SK-N-SH treated with all-trans-retinoic acid at 6 μM for 48 hours (cell line): ENCODE results near the gene AR.

ENCODE experiments used
- ATAC-seq: fragments of 200-7000 bp; cut with Tn5 transposase; 3 replicates; pipeline ENCODE4 v1.9.1; 2020; ENCODE audit warnings: mild to moderate bottlenecking, moderate library complexity
- ARNTL ChIP-seq: fragments of 450-650 bp; formaldehyde crosslinking; IDR thresholded peaks from 2 replicates; pipeline ENCODE4 v1.5.0; 2020; ENCODE audit warnings: low read depth, mild to moderate bottlenecking, moderate library complexity, borderline replicate concordance
- BACH2 ChIP-seq: fragments of 250-450 bp; sonication (Bioruptor Pico); IDR thresholded peaks from 2 replicates; pipeline ENCODE4 v1.9.0; 2021; ENCODE audit warnings: mild to moderate bottlenecking, borderline replicate concordance
- ESRRG ChIP-seq: fragments of 250-450 bp; sonication (Bioruptor Pico); IDR thresholded peaks from 2 replicates; pipeline ENCODE4 v1.6.1; 2021; ENCODE audit warnings: mild to moderate bottlenecking
- GLIS3 ChIP-seq: fragments of 250-450 bp; sonication (Bioruptor Pico); IDR thresholded peaks from 2 replicates; pipeline ENCODE4 v1.5.0; 2020; ENCODE audit warnings: mild to moderate bottlenecking, moderate library complexity
- ISL1 ChIP-seq: fragments of 250-450 bp; sonication (Bioruptor Pico); IDR thresholded peaks from 2 replicates; pipeline ENCODE4 v2.1.2; 2022; ENCODE audit warnings: mild to moderate bottlenecking, moderate library complexity
- OSR1 ChIP-seq: fragments of 250-450 bp; sonication (Bioruptor Pico); IDR thresholded peaks from 2 replicates; pipeline ENCODE4 v1.8.0; 2022; ENCODE audit warnings: moderate library complexity, mild to moderate bottlenecking, inconsistent platforms
- TOX ChIP-seq: fragments of 250-450 bp; sonication (Bioruptor Pico); IDR thresholded peaks from 2 replicates; pipeline ENCODE4 v1.8.0; 2021; ENCODE audit warnings: mild to moderate bottlenecking, moderate library complexity, borderline replicate concordance
- ZC3H10 ChIP-seq: fragments of 250-450 bp; sonication (Bioruptor Pico); IDR thresholded peaks from 2 replicates; pipeline ENCODE4 v1.5.1; 2021; ENCODE audit warnings: mild to moderate bottlenecking, moderate library complexity
- ZFP3 ChIP-seq: fragments of 250-450 bp; sonication (Bioruptor Pico); IDR thresholded peaks from 2 replicates; pipeline ENCODE4 v1.5.0; 2020; ENCODE audit warnings: mild to moderate bottlenecking, moderate library complexity
- ZFP30 ChIP-seq: fragments of 450-650 bp; formaldehyde crosslinking; IDR thresholded peaks from 2 replicates; pipeline ENCODE4 v1.5.0; 2022; ENCODE audit warnings: mild to moderate bottlenecking, moderate library complexity
- ZNF565 ChIP-seq: fragments of 450-650 bp; formaldehyde crosslinking; conservative IDR thresholded peaks from 2 replicates; pipeline ENCODE4 v1.5.0; 2020; ENCODE audit warnings: low read depth, mild to moderate bottlenecking, moderate library complexity
- ZNF70 ChIP-seq: fragments of 450-650 bp; formaldehyde crosslinking; IDR thresholded peaks from 2 replicates; pipeline ENCODE4 v1.5.0; 2020; ENCODE audit warnings: mild to moderate bottlenecking, moderate library complexity
- ZNF8 ChIP-seq: fragments of 450-650 bp; formaldehyde crosslinking; IDR thresholded peaks from 2 replicates; pipeline ENCODE4 v1.5.0; 2020; ENCODE audit warnings: mild to moderate bottlenecking, moderate library complexity
- TF ChIP-seq, protein P1 (sequence below): fragments of 250-450 bp; sonication (Bioruptor Pico); IDR thresholded peaks from 2 replicates; pipeline ENCODE4 v1.8.0; 2020; ENCODE audit warnings: mild to moderate bottlenecking, moderate library complexity, borderline replicate concordance
- TF ChIP-seq, protein P2 (sequence below): fragments of 250-450 bp; sonication (Bioruptor Pico); IDR thresholded peaks from 2 replicates; pipeline ENCODE4 v1.5.0; 2020; ENCODE audit warnings: mild to moderate bottlenecking, moderate library complexity
- TF ChIP-seq, protein P3 (sequence below): fragments of 250-450 bp; sonication (Bioruptor Pico); IDR thresholded peaks from 2 replicates; pipeline ENCODE4 v1.5.1; 2020; ENCODE audit warnings: low read depth, mild to moderate bottlenecking, moderate library complexity
- TF ChIP-seq, protein P4 (sequence below): fragments of 250-450 bp; sonication (Bioruptor Pico); IDR thresholded peaks from 2 replicates; pipeline ENCODE4 v1.5.1; 2021; ENCODE audit warnings: mild to moderate bottlenecking, moderate library complexity
- TF ChIP-seq, protein P5 (sequence below): fragments of 250-450 bp; sonication (Bioruptor Pico); IDR thresholded peaks from 2 replicates; pipeline ENCODE4 v1.8.0; 2021; ENCODE audit warnings: low read depth, mild to moderate bottlenecking, moderate library complexity, borderline replicate concordance

Gene AR

GRCh38 chrX:67582436-67582835, 38.6 kb downstream of the AR start (continued):
- no peak for TF ChIP-seq TOX
- TF ChIP-seq, protein P1, sequence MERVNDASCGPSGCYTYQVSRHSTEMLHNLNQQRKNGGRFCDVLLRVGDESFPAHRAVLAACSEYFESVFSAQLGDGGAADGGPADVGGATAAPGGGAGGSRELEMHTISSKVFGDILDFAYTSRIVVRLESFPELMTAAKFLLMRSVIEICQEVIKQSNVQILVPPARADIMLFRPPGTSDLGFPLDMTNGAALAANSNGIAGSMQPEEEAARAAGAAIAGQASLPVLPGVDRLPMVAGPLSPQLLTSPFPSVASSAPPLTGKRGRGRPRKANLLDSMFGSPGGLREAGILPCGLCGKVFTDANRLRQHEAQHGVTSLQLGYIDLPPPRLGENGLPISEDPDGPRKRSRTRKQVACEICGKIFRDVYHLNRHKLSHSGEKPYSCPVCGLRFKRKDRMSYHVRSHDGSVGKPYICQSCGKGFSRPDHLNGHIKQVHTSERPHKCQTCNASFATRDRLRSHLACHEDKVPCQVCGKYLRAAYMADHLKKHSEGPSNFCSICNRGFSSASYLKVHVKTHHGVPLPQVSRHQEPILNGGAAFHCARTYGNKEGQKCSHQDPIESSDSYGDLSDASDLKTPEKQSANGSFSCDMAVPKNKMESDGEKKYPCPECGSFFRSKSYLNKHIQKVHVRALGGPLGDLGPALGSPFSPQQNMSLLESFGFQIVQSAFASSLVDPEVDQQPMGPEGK (CRISPR knock-in tag) = no peak

GRCh38 chrX:67583171-67583570, 39.4 kb downstream of the AR start:
- TF ChIP-seq GLIS3 = no peak
- TF ChIP-seq, protein P2, sequence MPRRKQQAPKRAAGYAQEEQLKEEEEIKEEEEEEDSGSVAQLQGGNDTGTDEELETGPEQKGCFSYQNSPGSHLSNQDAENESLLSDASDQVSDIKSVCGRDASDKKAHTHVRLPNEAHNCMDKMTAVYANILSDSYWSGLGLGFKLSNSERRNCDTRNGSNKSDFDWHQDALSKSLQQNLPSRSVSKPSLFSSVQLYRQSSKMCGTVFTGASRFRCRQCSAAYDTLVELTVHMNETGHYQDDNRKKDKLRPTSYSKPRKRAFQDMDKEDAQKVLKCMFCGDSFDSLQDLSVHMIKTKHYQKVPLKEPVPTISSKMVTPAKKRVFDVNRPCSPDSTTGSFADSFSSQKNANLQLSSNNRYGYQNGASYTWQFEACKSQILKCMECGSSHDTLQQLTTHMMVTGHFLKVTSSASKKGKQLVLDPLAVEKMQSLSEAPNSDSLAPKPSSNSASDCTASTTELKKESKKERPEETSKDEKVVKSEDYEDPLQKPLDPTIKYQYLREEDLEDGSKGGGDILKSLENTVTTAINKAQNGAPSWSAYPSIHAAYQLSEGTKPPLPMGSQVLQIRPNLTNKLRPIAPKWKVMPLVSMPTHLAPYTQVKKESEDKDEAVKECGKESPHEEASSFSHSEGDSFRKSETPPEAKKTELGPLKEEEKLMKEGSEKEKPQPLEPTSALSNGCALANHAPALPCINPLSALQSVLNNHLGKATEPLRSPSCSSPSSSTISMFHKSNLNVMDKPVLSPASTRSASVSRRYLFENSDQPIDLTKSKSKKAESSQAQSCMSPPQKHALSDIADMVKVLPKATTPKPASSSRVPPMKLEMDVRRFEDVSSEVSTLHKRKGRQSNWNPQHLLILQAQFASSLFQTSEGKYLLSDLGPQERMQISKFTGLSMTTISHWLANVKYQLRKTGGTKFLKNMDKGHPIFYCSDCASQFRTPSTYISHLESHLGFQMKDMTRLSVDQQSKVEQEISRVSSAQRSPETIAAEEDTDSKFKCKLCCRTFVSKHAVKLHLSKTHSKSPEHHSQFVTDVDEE (CRISPR knock-in tag) = no peak
- no peak for ATAC-seq

- ATAC-seq = no peak
- TF ChIP-seq, protein P2 (CRISPR knock-in tag) = no peak
- TF ChIP-seq ZNF8 (CRISPR knock-in tag) (no peak), ZFP3 (CRISPR knock-in tag) (no peak), ISL1 (CRISPR knock-in tag) (no peak), OSR1 (no peak), ZC3H10 (CRISPR knock-in tag) (no peak), BACH2 (CRISPR knock-in tag) (no peak), ZFP30 (CRISPR knock-in tag) (no peak), ESRRG (no peak), ZNF565 (no peak), ZNF70 (CRISPR knock-in tag) (no peak), GLIS3 (no peak), ARNTL (CRISPR knock-in tag) (no peak)
- TF ChIP-seq, protein P3, sequence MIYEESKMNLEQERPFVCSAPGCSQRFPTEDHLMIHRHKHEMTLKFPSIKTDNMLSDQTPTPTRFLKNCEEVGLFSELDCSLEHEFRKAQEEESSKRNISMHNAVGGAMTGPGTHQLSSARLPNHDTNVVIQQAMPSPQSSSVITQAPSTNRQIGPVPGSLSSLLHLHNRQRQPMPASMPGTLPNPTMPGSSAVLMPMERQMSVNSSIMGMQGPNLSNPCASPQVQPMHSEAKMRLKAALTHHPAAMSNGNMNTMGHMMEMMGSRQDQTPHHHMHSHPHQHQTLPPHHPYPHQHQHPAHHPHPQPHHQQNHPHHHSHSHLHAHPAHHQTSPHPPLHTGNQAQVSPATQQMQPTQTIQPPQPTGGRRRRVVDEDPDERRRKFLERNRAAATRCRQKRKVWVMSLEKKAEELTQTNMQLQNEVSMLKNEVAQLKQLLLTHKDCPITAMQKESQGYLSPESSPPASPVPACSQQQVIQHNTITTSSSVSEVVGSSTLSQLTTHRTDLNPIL (CRISPR knock-in tag) = no peak
- TF ChIP-seq, protein P4, sequence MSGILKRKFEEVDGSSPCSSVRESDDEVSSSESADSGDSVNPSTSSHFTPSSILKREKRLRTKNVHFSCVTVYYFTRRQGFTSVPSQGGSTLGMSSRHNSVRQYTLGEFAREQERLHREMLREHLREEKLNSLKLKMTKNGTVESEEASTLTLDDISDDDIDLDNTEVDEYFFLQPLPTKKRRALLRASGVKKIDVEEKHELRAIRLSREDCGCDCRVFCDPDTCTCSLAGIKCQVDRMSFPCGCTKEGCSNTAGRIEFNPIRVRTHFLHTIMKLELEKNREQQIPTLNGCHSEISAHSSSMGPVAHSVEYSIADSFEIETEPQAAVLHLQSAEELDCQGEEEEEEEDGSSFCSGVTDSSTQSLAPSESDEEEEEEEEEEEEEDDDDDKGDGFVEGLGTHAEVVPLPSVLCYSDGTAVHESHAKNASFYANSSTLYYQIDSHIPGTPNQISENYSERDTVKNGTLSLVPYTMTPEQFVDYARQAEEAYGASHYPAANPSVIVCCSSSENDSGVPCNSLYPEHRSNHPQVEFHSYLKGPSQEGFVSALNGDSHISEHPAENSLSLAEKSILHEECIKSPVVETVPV (CRISPR knock-in tag) = no peak
- TF ChIP-seq, protein P5, sequence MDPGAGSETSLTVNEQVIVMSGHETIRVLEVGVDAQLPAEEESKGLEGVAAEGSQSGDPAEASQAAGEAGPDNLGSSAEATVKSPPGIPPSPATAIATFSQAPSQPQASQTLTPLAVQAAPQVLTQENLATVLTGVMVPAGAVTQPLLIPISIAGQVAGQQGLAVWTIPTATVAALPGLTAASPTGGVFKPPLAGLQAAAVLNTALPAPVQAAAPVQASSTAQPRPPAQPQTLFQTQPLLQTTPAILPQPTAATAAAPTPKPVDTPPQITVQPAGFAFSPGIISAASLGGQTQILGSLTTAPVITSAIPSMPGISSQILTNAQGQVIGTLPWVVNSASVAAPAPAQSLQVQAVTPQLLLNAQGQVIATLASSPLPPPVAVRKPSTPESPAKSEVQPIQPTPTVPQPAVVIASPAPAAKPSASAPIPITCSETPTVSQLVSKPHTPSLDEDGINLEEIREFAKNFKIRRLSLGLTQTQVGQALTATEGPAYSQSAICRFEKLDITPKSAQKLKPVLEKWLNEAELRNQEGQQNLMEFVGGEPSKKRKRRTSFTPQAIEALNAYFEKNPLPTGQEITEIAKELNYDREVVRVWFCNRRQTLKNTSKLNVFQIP = no peak
Observed at GRCh38 chrX:67585401-67585800, 41.6 kb downstream of the AR start.
